ENCODE measurements around the gene USP54. TPM values are rescaled to one million over a fixed set of nuclear protein-coding genes. Genes with fewer than 3 reads are reported as not detected.

USP54 gene, protein sequence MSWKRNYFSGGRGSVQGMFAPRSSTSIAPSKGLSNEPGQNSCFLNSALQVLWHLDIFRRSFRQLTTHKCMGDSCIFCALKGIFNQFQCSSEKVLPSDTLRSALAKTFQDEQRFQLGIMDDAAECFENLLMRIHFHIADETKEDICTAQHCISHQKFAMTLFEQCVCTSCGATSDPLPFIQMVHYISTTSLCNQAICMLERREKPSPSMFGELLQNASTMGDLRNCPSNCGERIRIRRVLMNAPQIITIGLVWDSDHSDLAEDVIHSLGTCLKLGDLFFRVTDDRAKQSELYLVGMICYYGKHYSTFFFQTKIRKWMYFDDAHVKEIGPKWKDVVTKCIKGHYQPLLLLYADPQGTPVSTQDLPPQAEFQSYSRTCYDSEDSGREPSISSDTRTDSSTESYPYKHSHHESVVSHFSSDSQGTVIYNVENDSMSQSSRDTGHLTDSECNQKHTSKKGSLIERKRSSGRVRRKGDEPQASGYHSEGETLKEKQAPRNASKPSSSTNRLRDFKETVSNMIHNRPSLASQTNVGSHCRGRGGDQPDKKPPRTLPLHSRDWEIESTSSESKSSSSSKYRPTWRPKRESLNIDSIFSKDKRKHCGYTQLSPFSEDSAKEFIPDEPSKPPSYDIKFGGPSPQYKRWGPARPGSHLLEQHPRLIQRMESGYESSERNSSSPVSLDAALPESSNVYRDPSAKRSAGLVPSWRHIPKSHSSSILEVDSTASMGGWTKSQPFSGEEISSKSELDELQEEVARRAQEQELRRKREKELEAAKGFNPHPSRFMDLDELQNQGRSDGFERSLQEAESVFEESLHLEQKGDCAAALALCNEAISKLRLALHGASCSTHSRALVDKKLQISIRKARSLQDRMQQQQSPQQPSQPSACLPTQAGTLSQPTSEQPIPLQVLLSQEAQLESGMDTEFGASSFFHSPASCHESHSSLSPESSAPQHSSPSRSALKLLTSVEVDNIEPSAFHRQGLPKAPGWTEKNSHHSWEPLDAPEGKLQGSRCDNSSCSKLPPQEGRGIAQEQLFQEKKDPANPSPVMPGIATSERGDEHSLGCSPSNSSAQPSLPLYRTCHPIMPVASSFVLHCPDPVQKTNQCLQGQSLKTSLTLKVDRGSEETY (N-terminal part only)
- total RNA-seq = 10 to 100 TPM; 14.8 to 24.9 (median 16.7) TPM

DNA sequence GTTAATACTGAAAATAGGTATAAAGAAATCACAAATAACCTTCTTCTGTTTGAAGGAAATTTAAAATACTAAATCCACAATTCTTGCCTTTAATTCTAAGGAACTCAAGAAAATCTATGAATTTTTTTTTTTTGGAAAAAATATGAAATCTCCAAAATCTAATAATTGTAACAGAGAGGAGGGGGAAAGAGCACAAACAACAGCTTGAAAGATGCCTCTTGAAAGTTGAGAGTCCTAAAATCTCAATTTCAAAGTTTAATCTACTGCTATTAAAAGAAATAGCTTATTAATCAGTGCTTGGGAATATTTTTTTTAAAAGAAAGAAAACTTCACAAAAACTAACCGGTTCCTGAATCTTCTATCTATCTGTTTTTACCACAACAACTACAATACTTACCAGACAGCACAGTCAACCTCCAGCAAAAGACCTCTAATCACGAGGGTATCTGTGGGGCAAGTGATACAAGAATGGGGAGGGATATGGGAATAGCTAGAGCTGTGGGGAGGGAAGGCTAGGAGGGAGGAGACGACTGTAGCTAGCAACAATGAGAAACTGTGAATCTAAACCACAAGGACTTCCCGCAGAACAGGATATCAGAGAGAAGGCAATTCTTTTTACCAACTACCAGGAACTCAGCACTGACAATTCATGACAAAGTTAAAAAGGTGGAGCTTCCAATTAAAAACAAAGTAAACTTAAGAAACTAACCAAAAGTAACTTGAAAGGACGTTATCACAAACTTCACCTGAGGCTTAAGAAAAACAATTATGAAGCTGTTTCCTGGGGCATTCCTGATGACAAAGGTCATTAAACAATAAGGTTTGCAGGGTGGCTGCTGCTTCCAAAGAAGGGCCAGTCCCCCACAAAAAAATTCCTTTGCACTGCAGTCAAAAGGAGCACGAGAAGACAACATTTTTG, at the start of gene USP54:
Gene USP54 (minus strand): TSS at position 462 of the 919 bp plus-strand sequence. CDS start 15,684 bp downstream, outside the sequence.
- TF ChIP-seq, protein P1, sequence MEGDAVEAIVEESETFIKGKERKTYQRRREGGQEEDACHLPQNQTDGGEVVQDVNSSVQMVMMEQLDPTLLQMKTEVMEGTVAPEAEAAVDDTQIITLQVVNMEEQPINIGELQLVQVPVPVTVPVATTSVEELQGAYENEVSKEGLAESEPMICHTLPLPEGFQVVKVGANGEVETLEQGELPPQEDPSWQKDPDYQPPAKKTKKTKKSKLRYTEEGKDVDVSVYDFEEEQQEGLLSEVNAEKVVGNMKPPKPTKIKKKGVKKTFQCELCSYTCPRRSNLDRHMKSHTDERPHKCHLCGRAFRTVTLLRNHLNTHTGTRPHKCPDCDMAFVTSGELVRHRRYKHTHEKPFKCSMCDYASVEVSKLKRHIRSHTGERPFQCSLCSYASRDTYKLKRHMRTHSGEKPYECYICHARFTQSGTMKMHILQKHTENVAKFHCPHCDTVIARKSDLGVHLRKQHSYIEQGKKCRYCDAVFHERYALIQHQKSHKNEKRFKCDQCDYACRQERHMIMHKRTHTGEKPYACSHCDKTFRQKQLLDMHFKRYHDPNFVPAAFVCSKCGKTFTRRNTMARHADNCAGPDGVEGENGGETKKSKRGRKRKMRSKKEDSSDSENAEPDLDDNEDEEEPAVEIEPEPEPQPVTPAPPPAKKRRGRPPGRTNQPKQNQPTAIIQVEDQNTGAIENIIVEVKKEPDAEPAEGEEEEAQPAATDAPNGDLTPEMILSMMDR (IDR thresholded peaks at IDR 0.05; ENCODE audit: low read depth) = no peak

DNA sequence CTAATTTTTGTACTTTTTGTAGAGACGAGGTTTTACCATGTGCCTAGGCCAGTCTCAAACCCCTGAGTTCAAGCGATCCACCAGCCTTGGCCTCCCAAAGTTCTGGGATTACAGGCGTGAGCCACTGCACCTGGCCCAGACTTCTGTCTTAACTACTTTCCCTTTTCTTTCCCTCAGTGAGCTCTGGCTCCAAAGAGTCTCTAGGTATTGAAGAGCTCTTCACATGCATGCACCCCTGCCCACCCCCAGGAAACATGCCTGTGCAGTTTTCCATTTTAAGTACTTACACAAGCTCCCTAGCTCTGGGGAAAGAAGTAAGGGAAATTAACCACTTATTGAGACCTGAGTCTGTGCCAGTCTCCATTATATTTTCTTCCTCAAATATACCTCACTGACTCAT, 48.1 kb upstream of the USP54 start:
- TF ChIP-seq, protein P1 (IDR thresholded peaks at IDR 0.05; ENCODE audit: low read depth) = no peak

DNA sequence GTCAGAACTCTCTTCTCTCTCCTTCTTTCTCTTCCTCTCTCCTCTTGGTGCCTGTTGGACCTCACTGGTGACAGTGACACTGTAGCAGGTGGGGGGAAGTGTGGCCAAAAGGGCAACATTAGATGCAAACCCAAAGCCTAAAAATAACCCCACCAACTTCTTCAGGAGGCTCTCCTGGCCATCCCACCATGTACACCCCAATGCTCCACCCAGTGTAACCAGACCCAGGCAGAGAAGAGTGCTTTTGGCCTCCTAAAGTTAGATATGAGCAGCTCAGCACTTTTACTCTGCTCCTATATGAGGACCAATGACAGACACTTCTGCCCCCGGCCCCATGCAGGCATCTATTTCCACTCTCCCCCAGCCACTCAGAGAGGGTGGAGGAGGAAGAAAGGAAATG, 44.6 kb upstream of the USP54 start:
- TF ChIP-seq, protein P1 (IDR thresholded peaks at IDR 0.05; ENCODE audit: low read depth) = no peak

DNA sequence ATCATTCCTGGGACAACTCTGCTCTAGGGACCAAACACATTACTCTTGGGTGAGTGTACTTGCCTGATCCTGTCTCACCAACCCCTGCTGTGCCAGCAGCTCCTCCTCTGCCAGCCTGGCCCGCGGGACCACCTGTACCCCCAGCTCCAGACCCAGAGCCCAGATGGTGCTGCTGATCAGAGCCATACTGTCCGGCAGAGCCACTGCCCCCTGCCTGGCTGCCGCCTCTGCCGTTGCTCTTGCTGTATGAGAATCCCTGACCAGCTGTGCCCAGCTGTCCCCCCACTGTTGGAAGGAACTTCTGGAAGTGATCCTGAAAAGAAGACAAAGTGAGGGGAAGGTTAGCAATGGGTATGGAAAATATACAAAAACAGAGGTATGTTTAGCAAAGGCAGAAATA, 43.3 kb upstream of the USP54 start:
- TF ChIP-seq, protein P1 (IDR thresholded peaks at IDR 0.05; ENCODE audit: low read depth) = no peak

DNA sequence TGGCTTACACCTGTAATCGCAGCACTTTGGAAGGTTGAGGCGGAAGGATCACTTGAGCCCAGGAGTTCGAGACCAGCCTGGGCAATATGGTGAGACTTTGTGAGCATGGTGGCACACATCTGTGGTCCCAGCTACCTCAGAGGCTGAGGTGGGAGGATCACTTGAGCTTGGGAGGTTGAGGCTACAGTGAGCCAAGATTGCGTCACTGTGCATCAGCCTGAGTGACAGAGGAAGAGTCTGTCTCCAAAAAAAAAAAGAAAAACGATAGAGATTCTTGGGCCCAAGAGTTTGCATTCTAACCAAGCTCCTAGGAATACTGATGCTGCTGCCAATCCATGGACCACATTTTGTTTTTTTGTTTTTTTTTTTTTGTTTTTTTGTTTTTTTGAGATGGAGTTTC, 38.0 kb upstream of the USP54 start:
- TF ChIP-seq, protein P1 (IDR thresholded peaks at IDR 0.05; ENCODE audit: low read depth) = no peak

DNA sequence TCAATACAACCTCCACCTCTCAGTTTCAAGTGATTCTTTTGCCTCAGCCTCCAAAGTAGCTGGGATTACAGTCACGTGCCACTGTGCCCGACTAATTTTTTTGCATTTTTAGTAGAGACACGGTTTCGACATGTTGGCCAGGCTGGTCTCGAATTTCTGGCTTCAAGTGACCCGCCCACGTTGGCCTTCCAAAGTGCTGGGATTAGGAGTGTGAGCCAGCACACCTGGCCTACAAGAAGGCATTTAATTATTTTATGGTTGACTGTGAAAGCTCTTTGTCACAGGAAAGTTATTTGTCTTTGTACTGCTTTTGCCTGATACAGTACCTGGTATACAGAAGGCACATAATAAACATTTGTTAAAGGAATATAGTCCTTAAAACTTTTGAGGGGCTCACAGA, 37.3 kb upstream of the USP54 start:
- TF ChIP-seq, protein P1 (IDR thresholded peaks at IDR 0.05; ENCODE audit: low read depth) = no peak
